ENCODE data around the gene IGSF1. TPM values are rescaled to one million over a fixed set of nuclear protein-coding genes. Genes with fewer than 3 reads are reported as not detected.

Gene IGSF1
- total RNA-seq, 1 experiment from 2014 or later: not detected

- H3K4me2 ChIP-seq (ENCODE audit: low read depth, low read length, poor library complexity, severe bottlenecking): no peak overlapping the region
- no peaks in the 10 kb centered on the region for H3K9me2 ChIP-seq (replicated peaks; ENCODE audit: insufficient read depth, low read length)
- no peak overlapping the region for H2AFZ ChIP-seq (ENCODE audit: low read length)
- H4K20me1 ChIP-seq (ENCODE audit: insufficient read depth, low read depth, low read length): no peaks in the 10 kb centered on the region
- H3K9ac ChIP-seq (ENCODE audit: low read length): no peak overlapping the region
- no peak overlapping the region for H3K27ac ChIP-seq (ENCODE audit: low read length)
- H3K9me3 ChIP-seq (ENCODE audit: low read length): no peaks in the 10 kb centered on the region
- H3K79me2 ChIP-seq (ENCODE audit: low read length): no peaks in the 10 kb centered on the region
- H3K36me3 ChIP-seq (ENCODE audit: insufficient read depth, low read length): no peaks in the 10 kb centered on the region
- H3K4me1 ChIP-seq (ENCODE audit: low read length): no peaks in the 10 kb centered on the region
- DNase-seq: no peak
- no peak overlapping the region for H3K4me3 ChIP-seq (ENCODE audit: low read length)
- H3K27me3 ChIP-seq (ENCODE audit: low read length): no peaks in the 10 kb centered on the region
Observed at GRCh38 chrX:131287560-131288179, 1.4 kb downstream of the IGSF1 start.

GRCh38 chrX:131279617-131280016 is 9.5 kb downstream of the IGSF1 start:
- no peak overlapping the region for H3K27ac ChIP-seq (ENCODE audit: low read length)
- H4K20me1 ChIP-seq (ENCODE audit: insufficient read depth, low read depth, low read length): no peaks in the 10 kb centered on the region
- no peaks in the 10 kb centered on the region for H3K4me1 ChIP-seq (ENCODE audit: low read length)
- no peaks in the 10 kb centered on the region for H3K27me3 ChIP-seq (ENCODE audit: low read length)
- H3K4me3 ChIP-seq (ENCODE audit: low read length): no peak overlapping the region
- H3K36me3 ChIP-seq (ENCODE audit: insufficient read depth, low read length): no peaks in the 10 kb centered on the region
- H2AFZ ChIP-seq (ENCODE audit: low read length): no peak overlapping the region
- no peak overlapping the region for H3K9ac ChIP-seq (ENCODE audit: low read length)
- DNase-seq: no peak
- no peaks in the 10 kb centered on the region for H3K79me2 ChIP-seq (ENCODE audit: low read length)
- H3K4me2 ChIP-seq (ENCODE audit: low read depth, low read length, poor library complexity, severe bottlenecking): no peak overlapping the region
- H3K9me2 ChIP-seq (replicated peaks; ENCODE audit: insufficient read depth, low read length): no peaks in the 10 kb centered on the region
- no peaks in the 10 kb centered on the region for H3K9me3 ChIP-seq (ENCODE audit: low read length)

GRCh38 chrX:131279197-131279596 is 9.9 kb downstream of the IGSF1 start:
- H3K4me3 ChIP-seq (ENCODE audit: low read length): no peak overlapping the region

GRCh38 chrX:131277543-131278136 is 11.5 kb downstream of the IGSF1 start:
- Histone ChIP-seq H3K4me3 (ENCODE audit: low read length) (no peak overlapping the region), H3K9me2 (replicated peaks; ENCODE audit: insufficient read depth, low read length) (no peaks in the 10 kb centered on the region), H3K4me1 (ENCODE audit: low read length) (no peaks in the 10 kb centered on the region), H4K20me1 (ENCODE audit: insufficient read depth, low read depth, low read length) (no peaks in the 10 kb centered on the region), H2AFZ (ENCODE audit: low read length) (no peak overlapping the region), H3K9me3 (ENCODE audit: low read length) (no peaks in the 10 kb centered on the region), H3K4me2 (ENCODE audit: low read depth, low read length, poor library complexity, severe bottlenecking) (no peak overlapping the region), H3K27me3 (ENCODE audit: low read length) (no peaks in the 10 kb centered on the region), H3K27ac (ENCODE audit: low read length) (no peak overlapping the region), H3K9ac (ENCODE audit: low read length) (no peak overlapping the region), H3K79me2 (ENCODE audit: low read length) (no peaks in the 10 kb centered on the region), H3K36me3 (ENCODE audit: insufficient read depth, low read length) (no peaks in the 10 kb centered on the region)
- DNase-seq: no peak

More at GRCh38 chrX:131279197-131279596, 9.9 kb downstream of the IGSF1 start:
- no peaks in the 10 kb centered on the region for H3K9me2 ChIP-seq (replicated peaks; ENCODE audit: insufficient read depth, low read length)
- no peaks in the 10 kb centered on the region for H3K79me2 ChIP-seq (ENCODE audit: low read length)
- no peak overlapping the region for H3K27ac ChIP-seq (ENCODE audit: low read length)
- H3K4me1 ChIP-seq (ENCODE audit: low read length): no peaks in the 10 kb centered on the region
- H4K20me1 ChIP-seq (ENCODE audit: insufficient read depth, low read depth, low read length): no peaks in the 10 kb centered on the region
- no peaks in the 10 kb centered on the region for H3K27me3 ChIP-seq (ENCODE audit: low read length)
- DNase-seq: no peak
- no peak overlapping the region for H2AFZ ChIP-seq (ENCODE audit: low read length)
- no peaks in the 10 kb centered on the region for H3K9me3 ChIP-seq (ENCODE audit: low read length)
- H3K9ac ChIP-seq (ENCODE audit: low read length): no peak overlapping the region
- H3K4me2 ChIP-seq (ENCODE audit: low read depth, low read length, poor library complexity, severe bottlenecking): no peak overlapping the region
- no peaks in the 10 kb centered on the region for H3K36me3 ChIP-seq (ENCODE audit: insufficient read depth, low read length)

GRCh38 chrX:131273011-131273410 is 16.1 kb downstream of the IGSF1 start:
- Histone ChIP-seq H3K27ac (ENCODE audit: low read length) (no peak overlapping the region), H3K27me3 (ENCODE audit: low read length) (no peaks in the 10 kb centered on the region), H3K9me2 (replicated peaks; ENCODE audit: insufficient read depth, low read length) (no peaks in the 10 kb centered on the region), H3K36me3 (ENCODE audit: insufficient read depth, low read length) (no peaks in the 10 kb centered on the region), H4K20me1 (ENCODE audit: insufficient read depth, low read depth, low read length) (no peaks in the 10 kb centered on the region), H3K4me1 (ENCODE audit: low read length) (no peaks in the 10 kb centered on the region), H3K9me3 (ENCODE audit: low read length) (no peaks in the 10 kb centered on the region), H3K79me2 (ENCODE audit: low read length) (no peaks in the 10 kb centered on the region), H2AFZ (ENCODE audit: low read length) (no peak overlapping the region), H3K4me2 (ENCODE audit: low read depth, low read length, poor library complexity, severe bottlenecking) (no peak overlapping the region), H3K9ac (ENCODE audit: low read length) (no peak overlapping the region), H3K4me3 (ENCODE audit: low read length) (no peak overlapping the region)
- no peak for DNase-seq

GRCh38 chrX:131271826-131272225 is 17.3 kb downstream of the IGSF1 start:
- Histone ChIP-seq H3K4me2 (ENCODE audit: low read depth, low read length, poor library complexity, severe bottlenecking) (no peak overlapping the region), H3K9ac (ENCODE audit: low read length) (no peak overlapping the region)

GRCh38 chrX:131271274-131271673 is 17.8 kb downstream of the IGSF1 start:
- H3K27me3 ChIP-seq (ENCODE audit: low read length): no peaks in the 10 kb centered on the region
- H4K20me1 ChIP-seq (ENCODE audit: insufficient read depth, low read depth, low read length): no peaks in the 10 kb centered on the region
- H3K9me2 ChIP-seq (replicated peaks; ENCODE audit: insufficient read depth, low read length): no peaks in the 10 kb centered on the region
- no peaks in the 10 kb centered on the region for H3K36me3 ChIP-seq (ENCODE audit: insufficient read depth, low read length)
- H3K4me2 ChIP-seq (ENCODE audit: low read depth, low read length, poor library complexity, severe bottlenecking): no peak overlapping the region
- no peak for DNase-seq
- H3K79me2 ChIP-seq (ENCODE audit: low read length): no peaks in the 10 kb centered on the region
- no peak overlapping the region for H3K9ac ChIP-seq (ENCODE audit: low read length)
- no peak overlapping the region for H3K27ac ChIP-seq (ENCODE audit: low read length)
- H3K4me1 ChIP-seq (ENCODE audit: low read length): no peaks in the 10 kb centered on the region
- H3K4me3 ChIP-seq (ENCODE audit: low read length): no peak overlapping the region
- H3K9me3 ChIP-seq (ENCODE audit: low read length): no peaks in the 10 kb centered on the region
- no peak overlapping the region for H2AFZ ChIP-seq (ENCODE audit: low read length)

More at GRCh38 chrX:131271826-131272225, 17.3 kb downstream of the IGSF1 start:
- Histone ChIP-seq H3K4me3 (ENCODE audit: low read length) (no peak overlapping the region), H3K27ac (ENCODE audit: low read length) (no peak overlapping the region), H3K4me1 (ENCODE audit: low read length) (no peaks in the 10 kb centered on the region), H3K36me3 (ENCODE audit: insufficient read depth, low read length) (no peaks in the 10 kb centered on the region), H3K9me2 (replicated peaks; ENCODE audit: insufficient read depth, low read length) (no peaks in the 10 kb centered on the region), H3K79me2 (ENCODE audit: low read length) (no peaks in the 10 kb centered on the region), H2AFZ (ENCODE audit: low read length) (no peak overlapping the region), H3K27me3 (ENCODE audit: low read length) (no peaks in the 10 kb centered on the region), H3K9me3 (ENCODE audit: low read length) (no peaks in the 10 kb centered on the region), H4K20me1 (ENCODE audit: insufficient read depth, low read depth, low read length) (no peaks in the 10 kb centered on the region)
- DNase-seq: no peak

- Histone ChIP-seq H3K4me2 (ENCODE audit: low read depth, low read length, poor library complexity, severe bottlenecking) (no peak overlapping the region), H3K4me1 (ENCODE audit: low read length) (no peaks in the 10 kb centered on the region), H2AFZ (ENCODE audit: low read length) (no peak overlapping the region), H3K9me3 (ENCODE audit: low read length) (no peaks in the 10 kb centered on the region), H4K20me1 (ENCODE audit: insufficient read depth, low read depth, low read length) (no peaks in the 10 kb centered on the region), H3K79me2 (ENCODE audit: low read length) (no peaks in the 10 kb centered on the region), H3K36me3 (ENCODE audit: insufficient read depth, low read length) (no peaks in the 10 kb centered on the region), H3K4me3 (ENCODE audit: low read length) (no peak overlapping the region), H3K27ac (ENCODE audit: low read length) (no peak overlapping the region), H3K9ac (ENCODE audit: low read length) (no peak overlapping the region), H3K9me2 (replicated peaks; ENCODE audit: insufficient read depth, low read length) (no peaks in the 10 kb centered on the region), H3K27me3 (ENCODE audit: low read length) (no peaks in the 10 kb centered on the region)
- no peak for DNase-seq
Observed at GRCh38 chrX:131270080-131270479, 19.0 kb downstream of the IGSF1 start.
